PC-3 (cell line): ENCODE data around the gene CAPN13. TPM values are rescaled to one million over a fixed set of nuclear protein-coding genes. Genes with fewer than 3 reads are reported as not detected.

Experiments
- ATAC-seq: fragments of 200-7000 bp; cut with Tn5 transposase; 2 replicates; pipeline ENCODE4 v1.9.1; 2020; ENCODE audit warnings: mild to moderate bottlenecking, moderate library complexity
- BruUV-seq: library from RNA; stranded (reverse); fragments of 400-500 nt; replicated peaks from 2 replicates; lab custom pipeline; 2021; lab: Mats Ljungman, UMichigan
- CTCF ChIA-PET: fragments of 300-600 bp; sonication (Branson Sonifier 250); formaldehyde crosslinking; loops from one replicate; lab custom pipeline; 2022; ENCODE audit warnings: antibody characterized with exemption; lab: Charles Lee
- POLR2A ChIA-PET: fragments of 300-600 bp; sonication (Branson Sonifier 250); formaldehyde crosslinking; loops from one replicate; lab custom pipeline; 2022; ENCODE audit warnings: antibody characterized with exemption; ENCODE audit not compliant: unreplicated experiment; lab: Charles Lee
- DNase-seq: peaks from one replicate; pipeline ENCODE4 v3.0.0-alpha.2; 2015
- H2AFZ ChIP-seq: fragments of 300-600 bp; sonication (generic); 2 replicates; pipeline ENCODE4 v1.6.0; 2016; ENCODE audit warnings: antibody characterized with exemption, low read length
- H3F3A ChIP-seq: fragments of 300-600 bp; sonication (generic); one replicate; pipeline ENCODE4 v1.6.0; 2017; ENCODE audit warnings: antibody characterized with exemption, low read length, control low read depth, mild to moderate bottlenecking; ENCODE audit not compliant: unreplicated experiment
- H3K27ac ChIP-seq: fragments of 300-600 bp; sonication (generic); 2 replicates; pipeline ENCODE4 v1.5.1; 2016; ENCODE audit warnings: mild to moderate bottlenecking, low read length
- H3K27me3 ChIP-seq: fragments of 300-600 bp; sonication (generic); 2 replicates; pipeline ENCODE4 v1.6.1; 2016; ENCODE audit warnings: low read length, mixed read lengths
- H3K36me3 ChIP-seq: fragments of 300-600 bp; sonication (generic); 2 replicates; pipeline ENCODE4 v1.6.1; 2016; ENCODE audit warnings: low read depth, mixed run types, low read length, mixed read lengths
- H3K4me1 ChIP-seq: fragments of 300-600 bp; sonication (generic); 2 replicates; pipeline ENCODE4 v1.5.1; 2016; ENCODE audit warnings: low read length; ENCODE audit not compliant: insufficient read depth
- H3K4me2 ChIP-seq: fragments of 300-600 bp; sonication (generic); 2 replicates; pipeline ENCODE4 v1.6.0; 2016; ENCODE audit warnings: low read length
- H3K4me3 ChIP-seq: fragments of 300-600 bp; sonication (generic); 2 replicates; pipeline ENCODE4 v1.5.1; 2016; ENCODE audit warnings: mild to moderate bottlenecking, low read length, mixed read lengths
- H3K79me2 ChIP-seq: fragments of 300-600 bp; sonication (generic); 2 replicates; pipeline ENCODE4 v1.6.1; 2017; ENCODE audit warnings: low read length, mixed read lengths
- H3K9ac ChIP-seq: fragments of 300-600 bp; sonication (generic); 2 replicates; pipeline ENCODE4 v1.6.0; 2016; ENCODE audit warnings: mild to moderate bottlenecking, low read length
- H3K9me2 ChIP-seq: fragments of 300-600 bp; sonication (generic); replicated peaks from 2 replicates; pipeline ENCODE4 v1.6.1; 2016; ENCODE audit warnings: mixed run types, low read length, mixed read lengths
- H3K9me3 ChIP-seq: fragments of 300-600 bp; sonication (generic); 2 replicates; pipeline ENCODE4 v1.6.1; 2016; ENCODE audit warnings: low read length, mixed read lengths
- H4K20me1 ChIP-seq: fragments of 300-600 bp; sonication (generic); 2 replicates; pipeline ENCODE4 v1.6.1; 2016; ENCODE audit warnings: low read length, mixed read lengths
- EZH2 ChIP-seq: fragments of 300-600 bp; sonication (generic); IDR thresholded peaks from one replicate; pipeline ENCODE4 v1.6.1; 2017; ENCODE audit warnings: antibody characterized with exemption, mild to moderate bottlenecking, low read length; ENCODE audit not compliant: unreplicated experiment
- EZH2phosphoT487 ChIP-seq: fragments of 300-600 bp; sonication (generic); IDR thresholded peaks from 2 replicates; pipeline ENCODE4 v1.6.1; 2018; ENCODE audit warnings: mild to moderate bottlenecking, antibody characterized with exemption, low read length, borderline replicate concordance
- intact Hi-C: fragments of 100-400 bp; cut with micrococcal nuclease; formaldehyde crosslinking; loops from 2 replicates; pipeline ENCODE4 v1.9.0; 2023
- total RNA-seq: library from RNA; depleted of rRNA; stranded (reverse); fragments of >200 nt; gene quantifications from 2 replicates; pipeline ENCODE4 v1.2.3, GENCODE V29; 2014
- TF ChIP-seq, protein P1 (sequence below): fragments of 300-600 bp; sonication (generic); conservative IDR thresholded peaks from 2 replicates; pipeline ENCODE4 v1.5.1; 2017; ENCODE audit warnings: antibody characterized with exemption, low read depth, mild to moderate bottlenecking, low read length

The CAPN13 gene
- total RNA-seq, 1 experiment from 2014 or later: 0.44 TPM

- Histone ChIP-seq H3K4me3 (no peak overlapping the region), H3K9me2 (no peaks in the 10 kb centered on the region), H3K4me1 (no peaks in the 10 kb centered on the region), H3K9ac (no peak overlapping the region), H3K4me2 (no peak overlapping the region), H3K27me3 (peaks cover 36% of the 10 kb centered on the region), H2AFZ (no peak overlapping the region), H3K36me3 (no peaks in the 10 kb centered on the region), H3K79me2 (no peaks in the 10 kb centered on the region), H4K20me1 (no peaks in the 10 kb centered on the region), H3K27ac (no peak overlapping the region), H3F3A (no peaks in the 10 kb centered on the region), H3K9me3 (no peaks in the 10 kb centered on the region)
- intact Hi-C loops: no loop called here
- TF ChIP-seq EZH2phosphoT487: no peak
- TF ChIP-seq, protein P1, sequence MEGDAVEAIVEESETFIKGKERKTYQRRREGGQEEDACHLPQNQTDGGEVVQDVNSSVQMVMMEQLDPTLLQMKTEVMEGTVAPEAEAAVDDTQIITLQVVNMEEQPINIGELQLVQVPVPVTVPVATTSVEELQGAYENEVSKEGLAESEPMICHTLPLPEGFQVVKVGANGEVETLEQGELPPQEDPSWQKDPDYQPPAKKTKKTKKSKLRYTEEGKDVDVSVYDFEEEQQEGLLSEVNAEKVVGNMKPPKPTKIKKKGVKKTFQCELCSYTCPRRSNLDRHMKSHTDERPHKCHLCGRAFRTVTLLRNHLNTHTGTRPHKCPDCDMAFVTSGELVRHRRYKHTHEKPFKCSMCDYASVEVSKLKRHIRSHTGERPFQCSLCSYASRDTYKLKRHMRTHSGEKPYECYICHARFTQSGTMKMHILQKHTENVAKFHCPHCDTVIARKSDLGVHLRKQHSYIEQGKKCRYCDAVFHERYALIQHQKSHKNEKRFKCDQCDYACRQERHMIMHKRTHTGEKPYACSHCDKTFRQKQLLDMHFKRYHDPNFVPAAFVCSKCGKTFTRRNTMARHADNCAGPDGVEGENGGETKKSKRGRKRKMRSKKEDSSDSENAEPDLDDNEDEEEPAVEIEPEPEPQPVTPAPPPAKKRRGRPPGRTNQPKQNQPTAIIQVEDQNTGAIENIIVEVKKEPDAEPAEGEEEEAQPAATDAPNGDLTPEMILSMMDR: no peak
- TF ChIP-seq EZH2: no peak
- BruUV-seq: no TSS peak
- ATAC-seq: no peak
- ChIA-PET POLR2A (no interaction called here), CTCF (no interaction called here)
- DNase-seq: no peak
Measured at GRCh38 chr2:30776831-30777635, 30.2 kb downstream of the CAPN13 start.

DNA sequence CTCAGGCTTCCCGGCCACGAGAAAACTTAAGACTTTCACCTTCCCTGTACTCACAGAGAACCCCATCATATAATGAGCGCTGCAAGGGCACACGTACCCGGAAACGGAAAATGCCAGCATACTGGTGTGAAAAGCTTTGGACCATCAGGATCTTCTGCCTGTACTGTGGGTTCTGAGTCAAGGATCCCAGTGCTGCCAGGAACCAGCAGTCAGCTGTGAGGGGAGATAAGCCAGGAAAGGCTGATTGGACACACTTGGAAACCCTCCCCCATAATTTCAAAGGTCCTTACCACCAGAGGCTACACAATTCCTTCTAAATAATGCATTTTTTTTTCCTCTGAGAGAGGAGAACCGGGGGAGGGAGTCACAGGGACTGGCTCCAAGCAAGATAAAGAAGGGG is 31.4 kb downstream of the CAPN13 start:
- Histone ChIP-seq H3K79me2 (no peaks in the 10 kb centered on the region), H3K27me3 (peaks cover 40% of the 10 kb centered on the region), H3K27ac (no peak overlapping the region), H3K9ac (no peak overlapping the region), H3K9me2 (no peaks in the 10 kb centered on the region), H3F3A (no peaks in the 10 kb centered on the region), H3K4me2 (no peak overlapping the region), H3K36me3 (no peaks in the 10 kb centered on the region), H2AFZ (no peak overlapping the region), H3K4me3 (no peak overlapping the region), H3K4me1 (no peaks in the 10 kb centered on the region), H4K20me1 (no peaks in the 10 kb centered on the region), H3K9me3 (no peaks in the 10 kb centered on the region)
- POLR2A ChIA-PET: no interaction called here
- ATAC-seq: no peak
- intact Hi-C loops: no loop called here
- no TSS peak for BruUV-seq
- no peak for DNase-seq
- no peak for TF ChIP-seq EZH2phosphoT487
- CTCF ChIA-PET: no interaction called here

DNA sequence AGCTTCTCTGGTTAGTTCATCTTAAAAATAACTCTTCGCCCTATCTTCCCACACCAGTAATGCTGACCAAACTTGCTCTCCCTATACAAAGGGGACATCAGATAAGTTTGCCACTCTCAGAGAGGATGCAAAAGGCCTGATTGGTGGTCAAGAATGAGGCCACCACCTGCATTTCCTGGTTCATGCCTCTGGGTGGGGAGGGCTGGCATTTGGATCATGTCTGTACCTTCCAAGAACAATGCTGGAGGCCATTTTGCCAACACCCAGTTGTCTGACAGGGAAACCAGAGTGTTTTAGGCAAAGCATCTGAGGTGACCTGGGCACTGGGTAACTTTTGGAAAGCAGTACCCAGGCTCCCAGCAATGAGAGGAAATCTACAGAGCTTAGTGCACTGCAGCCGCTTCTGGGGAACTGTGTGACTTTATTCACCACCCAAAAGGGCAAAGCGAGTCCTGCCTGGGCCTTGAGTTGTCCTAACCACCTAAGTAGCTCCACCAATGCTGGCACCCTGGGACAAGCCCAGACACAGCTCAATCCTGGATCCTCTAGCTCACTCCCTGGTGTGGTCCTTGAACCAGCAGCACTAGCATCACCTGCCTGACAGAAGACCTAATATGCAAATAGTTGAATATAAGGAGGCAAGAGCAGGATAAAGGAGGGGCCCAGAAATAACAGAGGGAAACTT is 35.1 kb downstream of the CAPN13 start:
- CTCF ChIA-PET: no interaction called here
- POLR2A ChIA-PET: no interaction called here
- Histone ChIP-seq H3F3A (no peaks in the 10 kb centered on the region), H4K20me1 (no peaks in the 10 kb centered on the region), H3K9me2 (no peaks in the 10 kb centered on the region), H2AFZ (no peak overlapping the region), H3K4me3 (no peak overlapping the region), H3K9me3 (no peaks in the 10 kb centered on the region), H3K27me3 (peaks cover 63% of the 10 kb centered on the region), H3K79me2 (no peaks in the 10 kb centered on the region), H3K4me2 (no peak overlapping the region), H3K4me1 (no peaks in the 10 kb centered on the region), H3K27ac (no peak overlapping the region), H3K9ac (no peak overlapping the region), H3K36me3 (no peaks in the 10 kb centered on the region)
- TF ChIP-seq, protein P1: no peak
- TF ChIP-seq EZH2phosphoT487 (no peak), EZH2 (no peak)
- intact Hi-C loops: no loop called here
- DNase-seq: no peak
- ATAC-seq: no peak
- no TSS peak for BruUV-seq
